GM12892 (cell line): Measurements from ENCODE around the gene SCG3.

Experiments used
- POLR2A ChIP-seq: IDR thresholded peaks from 2 replicates; pipeline ENCODE4 v1.6.1; 2011; ENCODE audit warnings: low read depth, low read length, control low read depth
- POLR2AphosphoS5 ChIP-seq: IDR thresholded peaks from 2 replicates; pipeline ENCODE4 v1.6.1; 2011; ENCODE audit warnings: low read depth, low read length, control low read depth

GRCh38 chr15:51739061-51739712 lies 57.9 kb downstream of the SCG3 start:
- no peak for TF ChIP-seq POLR2A
- TF ChIP-seq POLR2AphosphoS5: no peak
